SK-N-SH (cell line): Measurements from ENCODE around the gene SLIT1. TPM values are rescaled to one million over a fixed set of nuclear protein-coding genes. Genes with fewer than 3 reads are reported as not detected.

ENCODE experiments used
- CTCF ChIA-PET: fragments of 300-600, 350-600 bp; formaldehyde crosslinking; extraction: SDS; loops from one replicate; lab custom pipeline; 2021; lab: Yijun Ruan, JAX
- POLR2A ChIA-PET: fragments of 350-600 bp; sonication (Branson Sonifier 250); formaldehyde crosslinking; extraction: SDS; loops from one replicate; lab custom pipeline; 2020; ENCODE audit warnings: antibody characterized with exemption, inconsistent platforms; lab: Yijun Ruan, JAX
- DNase-seq: peaks from one replicate; pipeline ENCODE4 v3.0.0; 2012
- H2AFZ ChIP-seq: fragments of 200-600 bp; sonication (generic); 2 replicates; pipeline ENCODE4 v1.8.1; 2016; ENCODE audit warnings: antibody characterized with exemption, mild to moderate bottlenecking, low read depth
- H3F3A ChIP-seq: fragments of 200-600 bp; sonication (generic); replicated peaks from 2 replicates; pipeline ENCODE3; 2016; ENCODE audit warnings: antibody characterized with exemption, mild to moderate bottlenecking; ENCODE audit not compliant: insufficient read depth
- H3K27ac ChIP-seq, 2 experiments: fragments of 200-500 bp in 1 of 2; fragments of 200-600 bp in 1 of 2; sonication (Bioruptor generic) in 1 of 2; sonication (generic), shearing (Covaris generic) in 1 of 2; 2 replicates each; pipeline versions ENCODE4 v1.5.1 to v1.6.1; 2014 to 2016; ENCODE audit warnings: low read depth in 2 of 2, inconsistent platforms in 1 of 2, low read length in 1 of 2, mild to moderate bottlenecking in 1 of 2, mixed read lengths in 1 of 2
- H3K27me3 ChIP-seq: fragments of 200-600 bp; sonication (generic), shearing (Covaris generic); 2 replicates; pipeline ENCODE4 v1.6.1; 2016; ENCODE audit warnings: mixed run types; ENCODE audit not compliant: insufficient read depth
- H3K36me3 ChIP-seq, 2 experiments: fragments of 200-500 bp in 1 of 2; fragments of 200-600 bp in 1 of 2; sonication (Bioruptor generic) in 1 of 2; sonication (generic) in 1 of 2; replicated peaks in 1 of 2; 2 replicates each; pipeline versions ENCODE3 to v1.5.1; 2014 to 2016; ENCODE audit warnings: low read length in 1 of 2, mild to moderate bottlenecking in 1 of 2; ENCODE audit not compliant: insufficient read depth in 2 of 2, control insufficient read depth in 1 of 2
- H3K4me1 ChIP-seq, 2 experiments: fragments of 200-500 bp in 1 of 2; fragments of 200-600 bp in 1 of 2; sonication (Bioruptor generic) in 1 of 2; sonication (generic), shearing (Covaris generic) in 1 of 2; 2 replicates each; pipeline versions ENCODE4 v1.5.1 to v1.6.1; 2014 to 2016; ENCODE audit warnings: low read depth in 1 of 2, low read length in 1 of 2, mixed run types in 1 of 2; ENCODE audit not compliant: insufficient read depth in 2 of 2, control insufficient read depth in 1 of 2
- H3K4me2 ChIP-seq: fragments of 200-600 bp; sonication (generic), shearing (Covaris generic); 2 replicates; pipeline ENCODE4 v1.6.1; 2017; ENCODE audit warnings: mixed run types
- H3K4me3 ChIP-seq, 2 experiments: fragments of 200-500 bp in 1 of 2; fragments of 200-600 bp in 1 of 2; sonication (Bioruptor generic) in 1 of 2; sonication (generic), shearing (Covaris generic) in 1 of 2; 2 replicates each; pipeline versions ENCODE4 v1.5.1 to v1.8.1; 2014 to 2016; ENCODE audit warnings: low read depth in 2 of 2, inconsistent platforms in 1 of 2, low read length in 1 of 2, mild to moderate bottlenecking in 1 of 2, mixed read lengths in 1 of 2, moderate library complexity in 1 of 2
- H3K79me2 ChIP-seq: fragments of 200-600 bp; sonication (generic); 2 replicates; pipeline ENCODE4 v1.8.1; 2017; ENCODE audit warnings: mild to moderate bottlenecking; ENCODE audit not compliant: insufficient read depth
- H3K9ac ChIP-seq: fragments of 200-600 bp; sonication (generic); 2 replicates; pipeline ENCODE4 v1.6.1; 2017; ENCODE audit warnings: mixed run types
- H3K9me2 ChIP-seq: fragments of 200-600 bp; sonication (generic); 2 replicates; pipeline ENCODE4 v1.6.1; 2017; ENCODE audit warnings: mixed run types
- H3K9me3 ChIP-seq: fragments of 200-600 bp; sonication (generic); 2 replicates; pipeline ENCODE4 v1.6.1; 2017; ENCODE audit warnings: mixed run types, mild to moderate bottlenecking, moderate library complexity
- H4K20me1 ChIP-seq: fragments of 200-600 bp; sonication (generic); 2 replicates; pipeline ENCODE4 v1.6.1; 2017; ENCODE audit warnings: mild to moderate bottlenecking, mixed run types; ENCODE audit not compliant: insufficient read depth
- CHD2 ChIP-seq: fragments of 150-350 bp; IDR thresholded peaks from 2 replicates; pipeline ENCODE4 v1.6.1; 2018; ENCODE audit warnings: low read length; ENCODE audit not compliant: partially characterized antibody
- ELF1 ChIP-seq: IDR thresholded peaks from 2 replicates; pipeline ENCODE4 v1.4.0; 2012
- EP300 ChIP-seq, 2 experiments: IDR thresholded peaks; 2 replicates each; pipeline versions ENCODE4 v1.4.0 to v1.6.1; 2012; ENCODE audit warnings: borderline replicate concordance in 1 of 2, low read depth in 1 of 2, low read length in 1 of 2
- FOSL2 ChIP-seq: IDR thresholded peaks from 2 replicates; pipeline ENCODE4 v1.4.0; 2012; ENCODE audit warnings: low read depth, mild to moderate bottlenecking, moderate library complexity, borderline replicate concordance
- FOXM1 ChIP-seq: IDR thresholded peaks from 2 replicates; pipeline ENCODE4 v1.4.0; 2012; ENCODE audit warnings: low read depth, mild to moderate bottlenecking
- GATA2 ChIP-seq: sonication (generic); formaldehyde crosslinking; IDR thresholded peaks from 2 replicates; pipeline ENCODE4 v1.5.0; 2020; ENCODE audit warnings: mild to moderate bottlenecking, missing genetic modification reagents
- NFIC ChIP-seq: IDR thresholded peaks from 2 replicates; pipeline ENCODE4 v1.4.0; 2012; ENCODE audit warnings: borderline replicate concordance
- NRF1 ChIP-seq: IDR thresholded peaks from 2 replicates; pipeline ENCODE4 v1.6.1; 2012; ENCODE audit warnings: low read depth, mild to moderate bottlenecking, low read length
- POLR2AphosphoS5 ChIP-seq: IDR thresholded peaks from 2 replicates; pipeline ENCODE4 v1.6.1; 2012; ENCODE audit warnings: low read depth, low read length
- RCOR1 ChIP-seq: fragments of 150-350 bp; IDR thresholded peaks from 2 replicates; pipeline ENCODE4 v1.6.1; 2017; ENCODE audit warnings: antibody characterized with exemption, low read length
- RFX5 ChIP-seq: IDR thresholded peaks from 2 replicates; pipeline ENCODE4 v1.6.1; 2012; ENCODE audit warnings: mild to moderate bottlenecking, improper control_type of control experiment, low read length
- RXRA ChIP-seq: IDR thresholded peaks from 2 replicates; pipeline ENCODE4 v1.4.0; 2012; ENCODE audit warnings: low read depth, mild to moderate bottlenecking, borderline replicate concordance
- SMC3 ChIP-seq: IDR thresholded peaks from 2 replicates; pipeline ENCODE4 v1.6.1; 2012; ENCODE audit warnings: low read depth, low read length, improper control_type of control experiment
- TAF1 ChIP-seq: IDR thresholded peaks from 2 replicates; pipeline ENCODE4 v1.6.1; 2012; ENCODE audit warnings: low read depth, mild to moderate bottlenecking, low read length, moderate library complexity, borderline replicate concordance
- TCF12 ChIP-seq: IDR thresholded peaks from 2 replicates; pipeline ENCODE4 v1.4.0; 2012
- USF1 ChIP-seq: IDR thresholded peaks from 2 replicates; pipeline ENCODE4 v1.4.0; 2012; ENCODE audit warnings: low read depth, borderline replicate concordance
- WGBS: methylation state at CpG from one replicate; pipeline ENCODE4 v1.1.6; 2017; ENCODE audit warnings: low lambda C conversion rate; 5-methylcytosine and 5-hydroxymethylcytosine counted together
- polyA plus RNA-seq, 3 experiments: library from polyadenylated mRNA; depleted of rRNA; stranded (reverse); fragments of >200 nt; gene quantifications; 2 replicates each; pipeline ENCODE4 v1.2.3, GENCODE V29; 2012
- TF ChIP-seq, protein P1 (sequence below): fragments of 200-600 bp; sonication (generic); IDR thresholded peaks from 2 replicates; pipeline ENCODE4 v1.6.1; 2017; ENCODE audit warnings: antibody characterized with exemption, mild to moderate bottlenecking, moderate library complexity
- TF ChIP-seq, protein P2 (sequence below): IDR thresholded peaks from 2 replicates; pipeline ENCODE4 v1.6.1; 2012; ENCODE audit warnings: mild to moderate bottlenecking, low read depth, low read length, moderate library complexity

SLIT1 gene
- polyA plus RNA-seq, 1 of the 3 experiments (the other 2 are of a cell fraction) = 0.05 TPM

GRCh38 chr10:97016728-97017473 is 168.9 kb downstream of the SLIT1 start:
- Histone ChIP-seq H3K27ac (no peak overlapping the region), H3K9me3 (no peaks in the 10 kb centered on the region), H3F3A (no peaks in the 10 kb centered on the region), H3K9me2 (no peaks in the 10 kb centered on the region), H3K4me1 (no peaks in the 10 kb centered on the region), H3K36me3 (no peaks in the 10 kb centered on the region), H3K27me3 (no peaks in the 10 kb centered on the region)
- POLR2A ChIA-PET = interaction anchor here (0.6 kb wide), 1 partner anchor 19 kb away, joined by 3 read pairs; no protein-coding TSS in a partner anchor
- no peak for DNase-seq
- no peak for TF ChIP-seq FOSL2
- no peak for TF ChIP-seq SMC3
- TF ChIP-seq, all 33 proteins: peak for 0
- H4K20me1 ChIP-seq = no peaks in the 10 kb centered on the region
- H3K79me2 ChIP-seq = no peaks in the 10 kb centered on the region
- H3K4me2 ChIP-seq = no peak overlapping the region
- H3K4me3 ChIP-seq = no peak overlapping the region
- H2AFZ ChIP-seq = no peak overlapping the region
- 81% methylated on average over 15 of the region's 15 CpGs for WGBS
- CTCF ChIA-PET = interaction anchor here (1.0 to 1.9 kb wide), 4 partner anchors 9 to 20 kb away, joined by 3 to 10 read pairs (median 5); no protein-coding TSS in a partner anchor
- H3K9ac ChIP-seq = no peak overlapping the region

GRCh38 chr10:97015240-97015639 is 170.5 kb downstream of the SLIT1 start:
- no peaks in the 10 kb centered on the region for H4K20me1 ChIP-seq
- H3K79me2 ChIP-seq = no peaks in the 10 kb centered on the region
- TF ChIP-seq RXRA (no peak), USF1 (no peak), RCOR1 (no peak), TCF12 (no peak), TAF1 (no peak), RFX5 (no peak), EP300 (IDR thresholded peaks at IDR 0.05; ENCODE audit: borderline replicate concordance in 1 of 2, low read depth in 1 of 2, low read length in 1 of 2) (no peak), CHD2 (no peak), NFIC (no peak), GATA2 (CRISPR knock-in tag) (no peak), NRF1 (no peak), ELF1 (no peak), POLR2AphosphoS5 (no peak), FOXM1 (no peak), SMC3 (no peak)
- TF ChIP-seq, protein P1, sequence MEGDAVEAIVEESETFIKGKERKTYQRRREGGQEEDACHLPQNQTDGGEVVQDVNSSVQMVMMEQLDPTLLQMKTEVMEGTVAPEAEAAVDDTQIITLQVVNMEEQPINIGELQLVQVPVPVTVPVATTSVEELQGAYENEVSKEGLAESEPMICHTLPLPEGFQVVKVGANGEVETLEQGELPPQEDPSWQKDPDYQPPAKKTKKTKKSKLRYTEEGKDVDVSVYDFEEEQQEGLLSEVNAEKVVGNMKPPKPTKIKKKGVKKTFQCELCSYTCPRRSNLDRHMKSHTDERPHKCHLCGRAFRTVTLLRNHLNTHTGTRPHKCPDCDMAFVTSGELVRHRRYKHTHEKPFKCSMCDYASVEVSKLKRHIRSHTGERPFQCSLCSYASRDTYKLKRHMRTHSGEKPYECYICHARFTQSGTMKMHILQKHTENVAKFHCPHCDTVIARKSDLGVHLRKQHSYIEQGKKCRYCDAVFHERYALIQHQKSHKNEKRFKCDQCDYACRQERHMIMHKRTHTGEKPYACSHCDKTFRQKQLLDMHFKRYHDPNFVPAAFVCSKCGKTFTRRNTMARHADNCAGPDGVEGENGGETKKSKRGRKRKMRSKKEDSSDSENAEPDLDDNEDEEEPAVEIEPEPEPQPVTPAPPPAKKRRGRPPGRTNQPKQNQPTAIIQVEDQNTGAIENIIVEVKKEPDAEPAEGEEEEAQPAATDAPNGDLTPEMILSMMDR = no peak
- TF ChIP-seq, protein P2, sequence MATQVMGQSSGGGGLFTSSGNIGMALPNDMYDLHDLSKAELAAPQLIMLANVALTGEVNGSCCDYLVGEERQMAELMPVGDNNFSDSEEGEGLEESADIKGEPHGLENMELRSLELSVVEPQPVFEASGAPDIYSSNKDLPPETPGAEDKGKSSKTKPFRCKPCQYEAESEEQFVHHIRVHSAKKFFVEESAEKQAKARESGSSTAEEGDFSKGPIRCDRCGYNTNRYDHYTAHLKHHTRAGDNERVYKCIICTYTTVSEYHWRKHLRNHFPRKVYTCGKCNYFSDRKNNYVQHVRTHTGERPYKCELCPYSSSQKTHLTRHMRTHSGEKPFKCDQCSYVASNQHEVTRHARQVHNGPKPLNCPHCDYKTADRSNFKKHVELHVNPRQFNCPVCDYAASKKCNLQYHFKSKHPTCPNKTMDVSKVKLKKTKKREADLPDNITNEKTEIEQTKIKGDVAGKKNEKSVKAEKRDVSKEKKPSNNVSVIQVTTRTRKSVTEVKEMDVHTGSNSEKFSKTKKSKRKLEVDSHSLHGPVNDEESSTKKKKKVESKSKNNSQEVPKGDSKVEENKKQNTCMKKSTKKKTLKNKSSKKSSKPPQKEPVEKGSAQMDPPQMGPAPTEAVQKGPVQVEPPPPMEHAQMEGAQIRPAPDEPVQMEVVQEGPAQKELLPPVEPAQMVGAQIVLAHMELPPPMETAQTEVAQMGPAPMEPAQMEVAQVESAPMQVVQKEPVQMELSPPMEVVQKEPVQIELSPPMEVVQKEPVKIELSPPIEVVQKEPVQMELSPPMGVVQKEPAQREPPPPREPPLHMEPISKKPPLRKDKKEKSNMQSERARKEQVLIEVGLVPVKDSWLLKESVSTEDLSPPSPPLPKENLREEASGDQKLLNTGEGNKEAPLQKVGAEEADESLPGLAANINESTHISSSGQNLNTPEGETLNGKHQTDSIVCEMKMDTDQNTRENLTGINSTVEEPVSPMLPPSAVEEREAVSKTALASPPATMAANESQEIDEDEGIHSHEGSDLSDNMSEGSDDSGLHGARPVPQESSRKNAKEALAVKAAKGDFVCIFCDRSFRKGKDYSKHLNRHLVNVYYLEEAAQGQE = no peak
- no peak overlapping the region for H3K27ac ChIP-seq
- 92% methylated on average over 1 of the region's 1 CpG for WGBS
- no peaks in the 10 kb centered on the region for H3K36me3 ChIP-seq
- ChIA-PET CTCF (no interaction called here), POLR2A (no interaction called here)
- H3K4me2 ChIP-seq = no peak overlapping the region
- H3K9me2 ChIP-seq = no peaks in the 10 kb centered on the region
- no peaks in the 10 kb centered on the region for H3K27me3 ChIP-seq
- DNase-seq = no peak
- H3K9ac ChIP-seq = no peak overlapping the region
- no peak overlapping the region for H3K4me3 ChIP-seq
- H3K9me3 ChIP-seq = no peaks in the 10 kb centered on the region
- H2AFZ ChIP-seq = no peak overlapping the region
- H3F3A ChIP-seq = no peaks in the 10 kb centered on the region
- H3K4me1 ChIP-seq = no peaks in the 10 kb centered on the region
